ENCODE measurements around the gene RNF220. TPM values are rescaled to one million over a fixed set of nuclear protein-coding genes. Genes with fewer than 3 reads are reported as not detected.

RNF220 gene
- total RNA-seq, 1 donor from 2014 or later, result 62.6 TPM

- no peak overlapping the region for H3K4me3 ChIP-seq
- H3K36me3 ChIP-seq, result peaks cover 79% of the 10 kb centered on the region
- H3K4me1 ChIP-seq, result peaks cover 88% of the 10 kb centered on the region
- TF ChIP-seq CTCF (IDR thresholded peaks at IDR 0.05; ENCODE audit: borderline replicate concordance), result no peak
- DNase-seq, result no peak
- H3K27ac ChIP-seq (replicated peaks), result peak overlapping the region; percentile 44
- no peaks in the 10 kb centered on the region for H3K9me3 ChIP-seq (replicated peaks)
- H3K27me3 ChIP-seq (ENCODE audit: low read depth), result no peaks in the 10 kb centered on the region
- intact Hi-C loops (cut with micrococcal nuclease), result no loop called here
Observed at GRCh38 chr1:44636083-44636687, 231.1 kb downstream of the RNF220 start.

- H3K27ac ChIP-seq (replicated peaks), result peak overlapping the region; percentile 44
- H3K4me1 ChIP-seq, result peaks cover 90% of the 10 kb centered on the region
- H3K36me3 ChIP-seq, result peaks cover 87% of the 10 kb centered on the region
- no peak overlapping the region for H3K4me3 ChIP-seq
- intact Hi-C loops (cut with micrococcal nuclease), result no loop called here
- TF ChIP-seq CTCF (IDR thresholded peaks at IDR 0.05; ENCODE audit: borderline replicate concordance), result no peak
- DNase-seq, result no peak
- H3K27me3 ChIP-seq (ENCODE audit: low read depth), result no peaks in the 10 kb centered on the region
- H3K9me3 ChIP-seq (replicated peaks), result no peaks in the 10 kb centered on the region
Observed at GRCh38 chr1:44636688-44637598, 231.9 kb downstream of the RNF220 start.

GRCh38 chr1:44637702-44638411 lies 232.8 kb downstream of the RNF220 start:
- DNase-seq, result no peak
- intact Hi-C loops (cut with micrococcal nuclease), result no loop called here
- no peak overlapping the region for H3K27ac ChIP-seq (replicated peaks)
- peaks cover 96% of the 10 kb centered on the region for H3K36me3 ChIP-seq
- no peaks in the 10 kb centered on the region for H3K27me3 ChIP-seq (ENCODE audit: low read depth)
- H3K9me3 ChIP-seq (replicated peaks), result no peaks in the 10 kb centered on the region
- peaks cover 90% of the 10 kb centered on the region for H3K4me1 ChIP-seq
- no peak for TF ChIP-seq CTCF (IDR thresholded peaks at IDR 0.05; ENCODE audit: borderline replicate concordance)
- no peak overlapping the region for H3K4me3 ChIP-seq

- H3K4me1 ChIP-seq, result peaks cover 89% of the 10 kb centered on the region
Observed at GRCh38 chr1:44640200-44640853, 235.3 kb downstream of the RNF220 start.

More at GRCh38 chr1:44640200-44640853, 235.3 kb downstream of the RNF220 start:
- Histone ChIP-seq H3K27ac (replicated peaks) (peak overlapping the region; percentile 74), H3K4me3 (no peak overlapping the region), H3K9me3 (replicated peaks) (no peaks in the 10 kb centered on the region), H3K27me3 (ENCODE audit: low read depth) (no peaks in the 10 kb centered on the region), H3K36me3 (peaks cover 98% of the 10 kb centered on the region)
- peak; percentile 30 for DNase-seq
- intact Hi-C loops (cut with micrococcal nuclease), result no loop called here
- TF ChIP-seq CTCF (IDR thresholded peaks at IDR 0.05; ENCODE audit: borderline replicate concordance), result no peak

Measured in left ventricle myocardium inferior (tissue), 1 donor.